K562 (cell line): ENCODE results near the gene SYNGR4. TPM values are rescaled to one million over a fixed set of nuclear protein-coding genes. Genes with fewer than 3 reads are reported as not detected.

Experiments
- ADNP ChIP-seq: fragments of 200-800 bp; sonication (Bioruptor generic); IDR thresholded peaks from 2 replicates; pipeline ENCODE4 v1.6.1; 2016; ENCODE audit warnings: missing genetic modification characterization, missing compliant biosample characterization
- CREBBP ChIP-seq: IDR thresholded peaks from one replicate; pipeline ENCODE4 v1.6.1; 2012; ENCODE audit warnings: low read depth, mild to moderate bottlenecking, control low read depth, inconsistent platforms, low read length
- CSDE1 ChIP-seq, 2 experiments: fragments of 450-650 bp; IDR thresholded peaks; 2 replicates each; pipeline ENCODE4 v1.6.1; 2016; ENCODE audit warnings: mild to moderate bottlenecking in 1 of 2
- GATA2 ChIP-seq: sonication (generic); formaldehyde crosslinking; IDR thresholded peaks from 2 replicates; pipeline ENCODE4 v1.4.0; 2020; ENCODE audit warnings: mild to moderate bottlenecking, missing genetic modification reagents
- ID3 ChIP-seq, 2 experiments: fragments of 250-450 bp in 1 of 2; fragments of 450-650 bp in 1 of 2; sonication (Bioruptor Pico) in 1 of 2; IDR thresholded peaks; 2 replicates each; pipeline versions ENCODE4 v1.6.1 to v1.8.0; 2016 to 2021; ENCODE audit warnings: mild to moderate bottlenecking in 2 of 2, moderate library complexity in 2 of 2, missing compliant biosample characterization in 1 of 2, missing genetic modification characterization in 1 of 2
- LARP7 ChIP-seq: fragments of 450-650 bp; IDR thresholded peaks from 2 replicates; pipeline ENCODE4 v1.6.1; 2016
- NCOA4 ChIP-seq: fragments of 450-650 bp; IDR thresholded peaks from 2 replicates; pipeline ENCODE4 v1.6.1; 2018; ENCODE audit warnings: mild to moderate bottlenecking; ENCODE audit not compliant: partially characterized antibody
- RAD21 ChIP-seq, 2 experiments: fragments of 250-450 bp in 1 of 2; fragments of 450-650 bp in 1 of 2; sonication (Bioruptor Pico) in 1 of 2; formaldehyde crosslinking in 1 of 2; IDR thresholded peaks in 1 of 2; conservative IDR thresholded peaks in 1 of 2; 2 replicates each; pipeline versions ENCODE4 v1.4.0 to v1.8.0; 2020 to 2022; ENCODE audit warnings: mild to moderate bottlenecking in 2 of 2, moderate library complexity in 1 of 2
- RBM25 ChIP-seq: fragments of 200-400 bp; formaldehyde crosslinking; IDR thresholded peaks from 2 replicates; pipeline ENCODE4 v1.6.1; 2018; ENCODE audit warnings: low read length, low read depth, moderate library complexity; ENCODE audit not compliant: severe bottlenecking
- SMARCE1 ChIP-seq: fragments of 450-650 bp; IDR thresholded peaks from 2 replicates; pipeline ENCODE4 v1.7.1; 2016; ENCODE audit warnings: mild to moderate bottlenecking
- SP2 ChIP-seq: IDR thresholded peaks from 2 replicates; pipeline ENCODE4 v1.6.1; 2011; ENCODE audit warnings: mild to moderate bottlenecking, low read depth, low read length, moderate library complexity; ENCODE audit not compliant: poor library complexity, severe bottlenecking; ENCODE audit errors: extremely low read depth
- UBTF ChIP-seq, 2 experiments: IDR thresholded peaks; 2 replicates each; pipeline ENCODE4 v1.6.1; 2012; ENCODE audit warnings: improper control_type of control experiment in 2 of 2, low read depth in 2 of 2, low read length in 2 of 2, borderline replicate concordance in 1 of 2
- ZNF561 ChIP-seq: fragments of 450-650 bp; formaldehyde crosslinking; conservative IDR thresholded peaks from 2 replicates; pipeline ENCODE4 v1.4.0; 2020; ENCODE audit warnings: mild to moderate bottlenecking, moderate library complexity
- polyA plus RNA-seq, 8 experiments: library from polyadenylated mRNA; depleted of rRNA in 4 of 8; stranded (reverse) in 5 of 8; unstranded in 3 of 8; fragments of >200 nt; fragmentation: Nextera tagmentation in 2 of 8; fragmentation: Illumina TruSeq in 1 of 8; extraction: Ambion mirVana in 2 of 8; extraction: Trizol in 1 of 8; gene quantifications; 2 replicates each; pipeline versions ENCODE4 v1.2.1 to v1.2.3, GENCODE V29; 2011 to 2014; ENCODE audit warnings: inconsistent platforms in 1 of 8, missing spikeins in 1 of 8
- total RNA-seq, 7 experiments: library from RNA; depleted of rRNA in 6 of 7; stranded (reverse); fragments of >200 nt in 6 of 7; fragmentation: Illumina TruSeq in 2 of 7; extraction: Trizol in 2 of 7; gene quantifications; 2 replicates each; pipeline versions ENCODE4 v1.2.1 to v1.2.3, GENCODE V29; 2011 to 2021; ENCODE audit warnings: low replicate concordance in 1 of 7
- TF ChIP-seq, protein P1 (sequence below): fragments of 450-650 bp; IDR thresholded peaks from 2 replicates; pipeline ENCODE4 v1.7.0; 2016; ENCODE audit warnings: borderline replicate concordance

SYNGR4 gene
- total and polyA plus RNA-seq, 9 of the 15 experiments (the other 6 are each of a cell fraction or from before 2014, with no cell fraction given), result 0.07 to 0.14 TPM; not detected in 7

GRCh38 chr19:48397263-48398101, 33.3 kb downstream of the SYNGR4 start (continued):
- TF ChIP-seq ZNF561 (CRISPR knock-in tag) (no peak), ADNP (tag) (no peak), SMARCE1 (peak; percentile 88), UBTF (IDR thresholded peaks at IDR 0.05; ENCODE audit: borderline replicate concordance in 1 of 2, low read depth in 2 of 2, low read length in 2 of 2) (0 out of 4 replicates have a peak, but pooled peaks of 1 of the 2 experiments have one; percentile 27), LARP7 (peak; percentile 96; the same call in 1 of the 2 replicates), GATA2 (peak; percentile 35; the same call in 1 of the 2 replicates), CSDE1 (IDR thresholded peaks at IDR 0.05) (0 out of 4 replicates have a peak, but pooled peaks of 1 of the 2 experiments have one; percentile 74), RBM25 (no peak), SP2 (no peak), NCOA4 (peak; percentile 13), ID3 (CRISPR knock-in tag; IDR thresholded peaks at IDR 0.05) (no peak), ID3 (tag; IDR thresholded peaks at IDR 0.05) (no peak), RAD21 (CRISPR knock-in tag; conservative IDR thresholded peaks at IDR 0.05 in 1 of 2, IDR thresholded peaks at IDR 0.05 in 1 of 2) (no peak), CREBBP (no peak)
- TF ChIP-seq, protein P1, sequence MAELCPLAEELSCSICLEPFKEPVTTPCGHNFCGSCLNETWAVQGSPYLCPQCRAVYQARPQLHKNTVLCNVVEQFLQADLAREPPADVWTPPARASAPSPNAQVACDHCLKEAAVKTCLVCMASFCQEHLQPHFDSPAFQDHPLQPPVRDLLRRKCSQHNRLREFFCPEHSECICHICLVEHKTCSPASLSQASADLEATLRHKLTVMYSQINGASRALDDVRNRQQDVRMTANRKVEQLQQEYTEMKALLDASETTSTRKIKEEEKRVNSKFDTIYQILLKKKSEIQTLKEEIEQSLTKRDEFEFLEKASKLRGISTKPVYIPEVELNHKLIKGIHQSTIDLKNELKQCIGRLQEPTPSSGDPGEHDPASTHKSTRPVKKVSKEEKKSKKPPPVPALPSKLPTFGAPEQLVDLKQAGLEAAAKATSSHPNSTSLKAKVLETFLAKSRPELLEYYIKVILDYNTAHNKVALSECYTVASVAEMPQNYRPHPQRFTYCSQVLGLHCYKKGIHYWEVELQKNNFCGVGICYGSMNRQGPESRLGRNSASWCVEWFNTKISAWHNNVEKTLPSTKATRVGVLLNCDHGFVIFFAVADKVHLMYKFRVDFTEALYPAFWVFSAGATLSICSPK, result peak; percentile 96; the same call in 1 of the 2 replicates
